ENCODE results near the gene ERMP1.

DNA sequence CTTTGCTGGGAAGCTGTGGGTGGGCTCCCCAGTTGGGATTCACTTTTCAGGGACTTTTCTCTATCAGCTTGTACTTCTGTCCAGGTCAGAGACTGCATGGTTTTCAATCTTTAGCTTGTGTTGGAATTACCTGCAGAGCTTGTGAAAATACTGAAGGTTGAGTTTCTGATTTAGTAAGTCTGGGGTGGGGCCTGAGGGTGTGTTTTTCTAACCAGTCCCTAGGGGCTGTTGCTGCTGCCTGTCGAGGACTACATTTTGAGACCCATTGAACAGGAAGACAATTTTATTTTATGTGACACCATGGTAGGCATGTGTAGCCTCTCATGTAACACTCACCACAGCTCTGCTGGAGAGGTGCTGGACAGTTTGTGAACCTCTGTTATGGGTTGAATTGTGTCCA is 43.1 kb upstream of the ERMP1 start:
- TF ChIP-seq, protein P1, sequence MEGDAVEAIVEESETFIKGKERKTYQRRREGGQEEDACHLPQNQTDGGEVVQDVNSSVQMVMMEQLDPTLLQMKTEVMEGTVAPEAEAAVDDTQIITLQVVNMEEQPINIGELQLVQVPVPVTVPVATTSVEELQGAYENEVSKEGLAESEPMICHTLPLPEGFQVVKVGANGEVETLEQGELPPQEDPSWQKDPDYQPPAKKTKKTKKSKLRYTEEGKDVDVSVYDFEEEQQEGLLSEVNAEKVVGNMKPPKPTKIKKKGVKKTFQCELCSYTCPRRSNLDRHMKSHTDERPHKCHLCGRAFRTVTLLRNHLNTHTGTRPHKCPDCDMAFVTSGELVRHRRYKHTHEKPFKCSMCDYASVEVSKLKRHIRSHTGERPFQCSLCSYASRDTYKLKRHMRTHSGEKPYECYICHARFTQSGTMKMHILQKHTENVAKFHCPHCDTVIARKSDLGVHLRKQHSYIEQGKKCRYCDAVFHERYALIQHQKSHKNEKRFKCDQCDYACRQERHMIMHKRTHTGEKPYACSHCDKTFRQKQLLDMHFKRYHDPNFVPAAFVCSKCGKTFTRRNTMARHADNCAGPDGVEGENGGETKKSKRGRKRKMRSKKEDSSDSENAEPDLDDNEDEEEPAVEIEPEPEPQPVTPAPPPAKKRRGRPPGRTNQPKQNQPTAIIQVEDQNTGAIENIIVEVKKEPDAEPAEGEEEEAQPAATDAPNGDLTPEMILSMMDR (IDR thresholded peaks at IDR 0.05; ENCODE audit: poor library complexity, severe bottlenecking): no peak
- no peak for TF ChIP-seq TAF1 (IDR thresholded peaks at IDR 0.05; ENCODE audit: low read depth)
- TF ChIP-seq POLR2AphosphoS5 (IDR thresholded peaks at IDR 0.05): no peak
- no peak for TF ChIP-seq REST (IDR thresholded peaks at IDR 0.05; ENCODE audit: borderline replicate concordance)
- no peak for TF ChIP-seq EP300 (conservative IDR thresholded peaks at IDR 0.05; ENCODE audit: poor library complexity, severe bottlenecking)
- TF ChIP-seq EZH2 (IDR thresholded peaks at IDR 0.05; ENCODE audit: borderline replicate concordance, insufficient read depth, low read length, poor library complexity, severe bottlenecking): no peak
- TF ChIP-seq RAD21 (conservative IDR thresholded peaks at IDR 0.05): no peak
